UCSD-AML1 (cell line): ENCODE measurements around the gene SPATA24.
"Not testable (repeated sequence)": the region's sequence is repeated elsewhere in the genome, so short reads cannot be mapped to it uniquely, and the experiment has no call there.

Experiments
- DNase-seq: peaks from one replicate; lab custom pipeline; 2025; ENCODE audit not compliant: unreplicated experiment; lab: John Stamatoyannopoulos, UW

SPATA24 gene

DNA sequence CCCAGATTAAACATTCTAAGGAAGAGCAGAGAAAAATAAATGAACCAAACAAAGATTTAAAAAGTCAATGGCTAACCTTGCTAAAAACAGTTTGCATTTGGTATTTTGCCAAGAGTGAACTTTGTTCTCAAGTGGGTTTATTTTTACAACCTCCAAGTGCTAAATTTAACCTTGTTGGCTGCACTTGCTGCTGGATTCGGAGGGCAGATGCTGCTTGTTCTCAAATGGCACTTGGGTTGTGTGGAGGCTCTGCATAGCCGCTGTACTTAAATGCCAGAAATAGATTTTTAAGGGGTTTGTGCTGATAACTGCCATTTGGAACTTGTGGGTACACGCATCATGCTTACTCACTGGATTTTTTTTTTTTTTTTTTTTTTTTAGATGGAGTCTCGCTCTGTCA lies 13.3 kb upstream of the SPATA24 start:
- DNase-seq = no peak

DNA sequence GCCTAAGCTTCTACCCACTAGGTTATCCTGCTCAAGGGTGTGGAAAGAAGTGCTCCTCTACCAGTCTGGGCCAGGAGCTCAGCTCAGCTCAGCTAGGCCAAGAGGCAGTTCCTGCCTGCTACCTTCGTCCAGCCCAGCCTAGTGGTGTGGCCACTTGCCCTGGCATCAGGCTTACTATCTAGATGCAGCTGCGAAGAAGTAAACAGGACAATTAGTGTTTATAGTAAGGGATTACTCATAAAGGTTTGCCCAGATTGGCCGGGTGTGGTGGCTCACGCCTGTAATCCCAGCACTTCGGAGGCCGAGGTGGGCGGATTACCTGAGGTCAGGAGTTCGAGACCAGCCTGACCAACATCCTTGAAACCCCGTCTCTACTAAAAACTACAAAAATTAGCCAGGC lies 12.8 kb upstream of the SPATA24 start:
- DNase-seq = no peak

DNA sequence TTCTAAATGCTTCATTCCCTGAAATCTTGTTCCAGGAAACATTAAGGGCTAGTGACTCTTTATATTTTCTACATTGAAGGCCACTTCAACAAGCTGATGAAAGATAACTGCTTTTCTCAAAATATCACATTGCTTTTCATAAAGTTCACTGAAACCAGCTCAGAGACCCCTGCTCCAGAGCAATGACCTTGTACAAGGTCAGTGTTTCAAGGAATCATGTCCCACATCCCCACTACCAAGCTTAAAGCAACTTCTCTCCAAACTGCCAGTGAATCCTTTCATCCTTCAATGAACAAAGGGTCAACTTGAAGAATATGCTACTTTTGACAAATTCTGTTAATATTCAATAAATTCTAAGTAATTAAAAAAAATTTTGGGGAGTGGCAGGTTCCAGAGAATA lies 12.0 kb upstream of the SPATA24 start:
- DNase-seq = no peak

DNA sequence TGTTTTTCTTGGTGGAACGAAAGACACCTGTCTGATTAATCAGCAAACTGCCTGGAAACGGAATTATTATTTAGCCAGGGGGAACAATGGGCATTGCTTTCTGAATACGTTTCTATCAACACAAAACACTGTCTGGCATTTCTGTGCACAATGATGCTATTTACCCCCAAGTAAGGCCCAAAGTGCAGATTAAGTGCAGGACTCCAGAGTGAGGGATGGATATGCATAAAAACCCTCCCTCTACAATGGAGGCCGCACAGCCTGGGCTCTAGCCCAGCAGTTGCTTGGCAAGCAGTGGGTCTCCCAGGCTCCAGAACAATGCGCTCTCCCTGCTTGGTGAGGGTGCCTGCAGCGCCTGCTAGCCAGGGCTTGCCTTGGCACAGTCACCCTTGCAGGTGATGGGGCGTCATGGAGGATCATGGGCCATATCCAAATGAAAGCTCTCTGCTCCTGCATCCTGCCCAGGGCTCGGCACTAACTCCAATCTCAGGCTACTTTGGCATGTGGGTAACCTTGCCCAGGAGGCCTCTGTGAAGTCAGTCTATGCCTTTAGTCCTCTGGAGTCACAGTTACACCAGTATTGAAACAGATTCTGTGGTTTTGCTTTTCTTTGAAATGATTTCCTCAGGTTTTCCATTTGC lies 11.5 kb upstream of the SPATA24 start:
- DNase-seq = no peak

DNA sequence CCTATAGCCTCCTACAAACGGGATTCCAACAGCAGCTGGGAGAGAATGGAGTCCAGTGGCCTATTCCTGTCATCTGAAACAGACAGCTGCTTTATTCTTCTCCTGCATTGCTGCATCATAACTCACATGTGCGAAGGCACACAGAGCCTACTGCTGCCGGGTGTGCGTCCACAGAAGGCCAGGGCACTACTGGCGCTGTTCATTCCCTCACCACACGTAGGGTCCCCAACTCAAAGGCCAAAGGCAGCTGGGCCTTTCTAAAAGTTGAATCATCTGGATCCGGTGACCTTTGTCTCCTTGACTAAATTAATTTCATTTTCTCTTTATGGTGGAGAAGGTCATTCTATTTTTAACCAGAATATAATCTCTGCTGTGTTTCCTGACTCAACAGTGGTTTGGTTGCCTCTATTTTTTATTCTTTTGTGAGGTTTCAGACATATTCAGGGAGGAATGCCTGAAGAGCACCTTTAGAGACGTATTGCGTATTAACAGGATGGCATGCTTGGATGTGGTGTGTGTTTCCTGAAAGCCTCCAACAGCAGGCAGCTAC lies 10.8 kb upstream of the SPATA24 start:
- no peak for DNase-seq

DNA sequence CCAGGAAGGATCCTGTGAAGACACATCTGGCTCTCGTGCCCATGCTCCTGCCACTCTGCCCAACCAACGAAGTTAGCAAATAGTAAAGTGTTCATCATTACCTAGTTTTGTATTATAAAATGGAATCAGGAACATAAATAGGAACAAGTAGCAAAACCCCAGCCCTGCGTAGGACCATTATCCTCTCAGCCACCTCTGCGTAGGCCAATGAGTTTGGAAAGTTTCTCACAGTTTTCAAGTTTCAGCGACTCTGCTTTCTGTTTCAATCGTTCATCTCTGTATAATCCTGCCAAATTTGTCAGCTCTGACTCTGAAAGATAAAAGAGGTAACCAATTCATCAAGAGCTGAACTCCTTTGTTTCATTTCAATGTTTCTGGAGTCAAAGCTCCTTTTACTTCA lies 10.1 kb upstream of the SPATA24 start:
- no peak for DNase-seq

DNA sequence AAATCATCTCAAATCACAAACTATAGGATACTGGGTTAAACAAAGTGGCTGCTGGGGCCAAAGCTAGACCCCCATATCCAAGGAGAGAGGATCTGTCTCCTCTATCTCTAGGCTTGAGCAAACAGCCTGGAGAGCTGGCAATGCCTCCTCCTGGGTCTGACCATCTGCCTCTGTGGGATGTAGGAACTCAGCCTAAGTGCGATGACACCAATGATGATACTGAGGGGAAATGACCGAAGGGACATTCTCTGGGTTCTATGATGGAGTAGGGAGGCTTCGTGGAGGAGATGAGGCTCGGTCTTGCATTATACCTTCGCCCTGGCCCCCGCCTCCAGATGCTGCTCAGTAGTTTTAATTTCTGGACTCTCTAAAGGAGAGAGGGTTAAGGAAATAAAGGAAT lies 9.3 kb upstream of the SPATA24 start:
- no peak for DNase-seq

DNA sequence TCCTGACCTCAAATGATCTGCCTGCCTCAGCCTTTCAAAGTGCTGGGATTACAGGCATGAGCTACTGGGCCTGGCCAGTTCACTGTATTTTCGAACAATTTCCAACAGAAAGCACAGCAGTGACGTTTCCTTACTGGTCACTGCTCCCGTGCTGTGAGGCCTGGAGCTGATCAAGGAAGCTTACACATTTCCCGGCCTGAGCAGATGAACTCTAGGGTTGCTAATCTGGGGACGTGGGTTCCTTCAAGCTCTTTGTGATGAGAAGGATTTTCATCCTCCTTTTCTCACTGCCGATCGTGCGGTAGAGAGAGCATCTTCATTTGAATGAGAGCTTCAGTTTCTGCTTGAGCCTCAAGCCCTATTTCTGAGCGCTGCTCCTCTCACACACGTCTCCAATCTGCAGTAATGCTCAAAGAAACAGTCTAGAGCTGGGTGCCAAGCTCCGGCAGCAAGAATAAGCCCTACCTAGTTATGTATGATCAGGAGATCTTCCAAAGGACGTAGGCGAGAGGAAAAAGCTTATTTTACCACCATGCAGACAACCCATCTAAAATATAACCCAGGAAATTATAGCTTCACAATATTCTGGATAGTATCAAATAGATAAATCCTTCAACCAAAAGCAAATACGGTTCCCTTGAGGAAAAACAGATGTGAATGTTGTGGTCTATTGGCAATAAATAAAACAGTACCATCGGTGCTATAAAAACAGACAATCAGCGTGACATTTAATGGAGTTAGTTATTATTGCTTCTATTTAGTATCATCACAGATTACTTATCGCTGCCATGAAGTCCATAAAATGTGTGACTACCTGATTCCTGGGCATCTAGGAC lies 7.3 kb upstream of the SPATA24 start:
- DNase-seq = no peak

DNA sequence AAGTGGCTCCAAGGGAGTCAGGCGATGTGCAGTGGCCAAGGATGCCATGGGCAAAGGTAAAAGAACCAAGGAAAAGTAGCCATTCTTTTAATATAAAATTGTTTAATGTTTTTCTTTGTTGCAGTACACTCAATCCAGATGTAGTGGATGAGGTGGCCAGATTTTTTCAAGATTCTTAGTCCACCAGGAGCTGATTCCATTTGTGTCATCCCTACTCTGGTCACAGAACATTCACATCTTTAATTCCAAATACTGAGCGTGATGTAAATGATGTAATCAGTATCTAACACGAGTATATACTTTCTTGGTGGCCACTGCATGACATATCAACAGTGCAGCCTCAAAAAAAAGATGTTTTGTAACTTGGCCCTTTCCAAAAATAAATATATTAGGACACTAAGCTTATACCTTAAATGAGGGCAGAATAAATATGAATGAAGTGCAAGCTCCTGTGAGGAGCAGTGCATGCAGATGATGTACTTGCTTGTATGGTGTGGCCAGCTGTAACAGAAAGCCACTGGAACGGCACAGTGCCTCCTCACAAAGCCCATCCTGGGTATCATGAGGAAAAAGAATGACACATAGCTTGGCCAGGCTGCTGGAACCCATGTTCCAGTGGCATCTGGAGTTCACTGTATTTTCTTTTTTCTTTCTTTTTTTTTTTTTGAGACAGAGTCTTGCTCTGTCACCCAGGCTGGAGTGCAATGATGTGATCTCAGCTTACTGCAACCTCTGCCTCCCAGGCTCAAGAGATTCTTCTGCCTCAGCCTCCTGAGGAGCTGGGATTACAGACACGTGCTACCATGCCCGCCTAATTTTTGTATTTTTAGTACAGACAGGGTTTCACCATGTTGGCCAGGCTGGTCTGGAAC lies 6.5 kb upstream of the SPATA24 start:
- no peak for DNase-seq

DNA sequence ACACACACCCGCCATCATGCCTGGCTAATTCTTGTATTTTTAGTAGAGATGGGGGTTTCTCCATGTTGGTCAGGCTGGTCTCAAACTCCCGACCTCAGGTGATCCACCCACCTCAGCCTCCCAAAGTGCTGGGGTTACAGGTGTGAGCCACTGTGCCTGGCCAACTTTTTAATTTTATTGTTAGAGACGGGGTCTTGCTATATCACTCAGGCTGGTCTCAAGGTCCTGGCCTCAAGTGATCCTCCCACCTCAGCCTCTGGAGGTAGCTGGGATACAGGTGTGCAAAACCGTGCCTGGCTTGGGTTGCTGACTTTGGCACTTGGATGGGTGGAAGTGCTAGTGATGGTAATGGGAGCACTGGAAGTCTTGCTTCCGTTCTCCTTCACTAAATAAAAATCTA lies 5.2 kb upstream of the SPATA24 start:
- DNase-seq = not testable (repeated sequence)

DNA sequence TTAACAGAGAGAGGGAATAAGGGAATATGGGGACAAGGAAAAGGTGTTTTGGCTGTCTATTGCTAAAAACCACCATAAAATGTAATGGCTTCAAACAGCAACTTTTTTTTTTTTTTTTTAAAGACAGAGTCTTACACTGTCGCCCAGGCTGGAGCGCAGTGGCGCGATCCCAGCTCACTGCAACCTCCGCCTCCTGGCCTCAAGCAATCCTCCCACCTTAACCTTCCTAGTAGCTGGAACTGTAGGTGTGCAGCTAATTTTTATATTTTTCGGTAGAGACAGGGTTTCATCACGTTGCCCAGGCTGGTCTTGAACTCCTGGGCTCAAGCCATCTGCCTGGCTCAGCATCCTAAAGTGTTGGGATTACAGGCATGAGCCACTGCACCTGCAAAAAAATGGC lies 4.3 kb upstream of the SPATA24 start:
- DNase-seq = no peak

DNA sequence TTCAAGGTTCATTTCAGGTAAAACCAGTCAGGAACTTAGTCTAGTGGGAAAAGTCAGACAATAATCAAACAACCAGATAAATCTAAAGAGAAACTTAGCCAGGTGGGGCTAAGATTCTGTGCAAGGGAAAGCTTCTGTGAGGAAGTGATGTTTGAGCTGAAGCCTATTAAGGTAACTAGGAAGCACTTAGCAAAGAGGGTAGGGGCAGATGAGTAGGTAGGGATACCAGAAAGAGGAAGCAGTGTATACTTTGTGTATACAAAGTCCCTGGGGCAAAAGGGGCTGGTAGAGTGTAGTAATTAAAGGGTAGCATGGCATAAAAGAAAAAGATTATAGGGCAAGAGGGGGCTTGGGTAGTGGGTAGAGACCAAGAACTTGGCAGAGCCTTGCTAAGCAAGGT lies 3.6 kb upstream of the SPATA24 start:
- DNase-seq = no peak

DNA sequence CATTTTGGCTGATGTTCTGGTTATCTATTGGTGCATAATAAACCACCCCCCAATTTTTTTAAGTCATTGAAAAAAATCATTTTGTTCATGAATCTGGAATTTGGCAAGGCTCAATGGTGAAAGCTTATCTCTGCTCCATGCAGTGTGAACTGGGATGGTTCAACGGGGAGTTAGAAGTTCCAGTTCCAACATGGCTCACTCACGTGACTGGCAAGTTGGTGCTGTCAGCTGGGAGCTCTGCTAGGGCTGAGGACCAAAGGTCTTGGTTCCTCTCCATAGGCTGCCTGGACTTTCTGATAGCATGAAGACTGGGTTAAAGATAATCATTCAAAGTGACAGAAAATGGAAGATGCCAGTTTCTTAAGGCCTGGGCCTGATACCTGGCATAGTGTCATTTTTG lies 3.1 kb upstream of the SPATA24 start:
- no peak for DNase-seq

DNA sequence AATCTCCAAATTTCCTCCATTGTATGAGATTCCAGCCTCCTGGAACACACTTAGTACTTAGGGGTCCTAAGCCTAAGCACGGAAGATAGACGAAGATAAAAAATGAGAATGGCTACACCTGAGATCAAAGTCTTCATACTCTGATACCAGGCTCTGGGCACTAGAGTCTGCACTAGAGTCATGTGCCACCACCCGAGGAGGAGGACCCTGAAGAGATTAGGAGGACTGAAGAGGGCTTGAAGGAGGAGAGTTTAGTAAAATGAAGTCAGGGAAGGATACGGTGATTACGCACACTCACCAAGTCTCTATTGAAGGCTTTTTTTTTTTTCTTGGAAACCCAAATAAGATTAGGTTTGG lies 573 bp upstream of the SPATA24 start:
- DNase-seq = no peak

DNA sequence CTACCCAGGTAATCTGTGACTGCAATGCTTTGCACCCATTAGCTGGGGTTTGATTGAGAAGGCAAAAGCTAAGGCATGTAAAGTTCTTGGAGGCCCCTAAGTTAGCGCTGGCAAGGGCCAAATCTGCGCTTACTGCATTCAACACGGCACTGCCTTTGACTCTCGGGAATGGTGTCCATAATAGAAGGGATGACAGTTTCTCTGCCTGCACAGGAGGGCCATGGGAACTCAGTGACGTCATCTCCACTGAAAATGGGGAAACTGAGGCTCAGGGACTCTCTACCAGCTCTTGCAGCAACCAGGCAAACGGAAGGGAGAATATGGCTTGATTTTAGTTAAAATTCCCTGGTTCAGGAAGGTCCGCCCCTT lies 487 bp downstream of the SPATA24 start:
- DNase-seq = no peak

DNA sequence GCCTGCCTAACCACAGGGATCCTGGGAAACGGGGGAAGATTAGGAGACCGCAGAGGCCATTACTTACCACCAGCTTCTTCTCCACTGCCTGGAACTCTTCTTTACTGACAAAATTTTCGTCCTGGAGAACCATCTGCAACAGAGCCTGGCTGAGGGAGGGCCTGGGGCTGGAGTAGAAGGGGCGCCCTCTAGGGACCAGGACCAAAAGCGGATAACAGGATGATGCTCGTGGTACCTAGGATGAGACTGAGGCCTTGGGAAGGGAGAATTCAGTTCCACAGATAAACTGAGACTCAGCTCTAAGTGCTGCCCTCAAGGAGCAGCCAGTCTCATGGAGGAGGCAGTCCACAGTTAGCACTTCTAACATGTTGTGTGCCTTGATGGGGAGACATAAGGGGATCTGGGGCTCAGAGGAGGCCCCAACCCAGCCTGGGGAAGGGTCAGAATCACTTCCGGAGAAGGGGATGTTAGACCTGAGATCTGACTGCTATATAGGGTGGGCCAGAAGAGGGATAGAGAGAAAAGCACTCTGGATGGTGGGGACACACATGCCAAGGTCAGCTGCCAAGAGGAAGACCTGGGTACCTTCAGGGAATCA lies 1.2 kb downstream of the SPATA24 start:
- peak; percentile 53 for DNase-seq

DNA sequence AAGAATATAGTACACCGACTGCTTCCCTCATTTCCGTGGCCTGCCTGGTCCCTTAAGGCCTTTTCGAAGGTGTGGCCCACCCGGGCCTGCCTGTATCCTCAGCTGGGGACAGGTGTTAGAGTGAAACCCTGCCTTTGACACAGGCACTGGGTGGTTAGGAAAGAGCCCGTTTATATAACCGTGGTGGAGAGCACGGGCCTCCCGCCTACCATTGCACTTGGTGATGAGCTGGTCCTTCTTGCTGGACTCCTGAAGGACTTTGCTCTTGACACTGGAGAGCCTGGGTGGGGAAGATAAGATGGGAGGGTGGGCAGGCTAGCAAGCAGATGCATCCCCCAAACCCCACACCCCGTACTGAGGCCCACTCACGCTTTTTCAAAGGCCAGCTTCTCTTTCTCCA lies 2.3 kb downstream of the SPATA24 start:
- DNase-seq = no peak

DNA sequence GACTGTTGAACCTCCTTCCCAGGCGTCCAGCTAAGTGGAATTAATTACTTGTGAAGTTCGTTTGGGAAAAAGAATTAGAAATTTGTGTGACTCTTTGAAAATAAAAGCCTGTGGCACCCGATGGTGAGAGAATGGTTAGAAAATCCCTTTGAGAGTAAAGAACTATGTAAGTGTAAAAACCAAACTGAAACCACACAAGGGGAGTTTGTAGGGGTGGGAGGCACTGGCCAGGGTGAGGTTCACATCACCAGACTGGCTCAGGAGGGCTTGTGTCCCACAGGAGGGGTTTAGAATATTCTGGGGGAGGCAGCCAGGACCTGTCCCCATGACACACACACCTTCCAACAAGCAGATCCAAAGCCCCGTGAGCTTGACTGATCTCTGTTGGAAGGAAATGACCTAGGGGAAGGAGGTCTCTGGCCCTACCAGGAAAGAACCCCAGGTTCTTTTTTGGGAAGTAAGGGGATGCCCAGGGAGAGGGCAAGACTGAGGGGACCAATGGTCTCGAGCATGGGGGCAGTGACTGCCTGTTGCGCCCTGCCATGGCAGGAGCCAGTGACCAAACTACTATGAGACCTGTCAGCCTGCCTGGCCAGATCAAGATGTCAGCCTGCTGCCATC lies 4.3 kb downstream of the SPATA24 start:
- DNase-seq = no peak

DNA sequence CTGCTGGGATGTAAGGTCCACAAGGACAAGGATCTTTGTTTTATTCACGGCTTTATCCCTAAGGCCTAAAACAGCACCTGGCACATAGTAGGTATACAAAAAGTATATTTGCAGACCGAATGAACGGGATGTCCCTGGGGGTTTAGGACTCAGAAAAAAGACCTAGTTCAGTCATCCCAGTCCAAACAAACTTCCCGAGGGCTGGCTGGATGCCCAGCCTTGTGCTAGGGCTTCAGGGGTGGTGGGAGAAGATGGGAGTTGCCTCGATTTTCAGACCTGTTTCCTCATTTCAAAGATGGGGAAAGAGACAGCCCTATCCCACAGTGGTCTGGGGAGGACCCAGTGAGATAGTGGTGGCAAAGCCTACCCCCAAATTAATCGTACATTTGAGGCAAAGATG lies 6.0 kb downstream of the SPATA24 start:
- no peak for DNase-seq

DNA sequence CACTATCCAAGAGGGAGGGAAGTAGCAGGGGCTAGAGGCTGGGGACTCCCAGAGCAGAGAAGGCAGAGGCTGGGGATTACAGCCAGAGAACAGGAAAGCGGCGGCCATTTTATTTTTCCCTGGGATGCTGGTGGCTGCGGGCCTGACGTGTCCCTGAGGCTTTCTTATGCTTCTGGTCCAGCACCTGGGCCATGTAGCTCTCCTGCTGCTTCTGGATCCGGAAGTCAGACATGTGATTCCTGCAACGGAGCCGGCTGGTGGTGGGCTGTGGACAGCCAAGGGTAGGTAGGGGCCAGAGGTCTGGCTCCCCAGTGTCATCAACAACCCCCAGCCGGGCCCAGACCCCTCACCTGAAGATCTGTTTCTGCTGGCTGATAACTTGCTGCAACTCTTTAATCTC lies 7.2 kb downstream of the SPATA24 start:
- no peak for DNase-seq
